Measurements from ENCODE around the gene SPHK2. TPM values are rescaled to one million over a fixed set of nuclear protein-coding genes. Genes with fewer than 3 reads are reported as not detected.

Gene SPHK2
- total RNA-seq, 2 experiments from 2014 or later: 14.1 to 15.3 TPM

GRCh38 chr19:48613024-48613851, 6.1 kb upstream of the SPHK2 start:
- no peak overlapping the region for H3K4me3 ChIP-seq (ENCODE audit: low read length)

GRCh38 chr19:48613852-48614435, 5.4 kb upstream of the SPHK2 start:
- Mint-ChIP-seq H3K27me3 (no peaks in the 10 kb centered on the region), H3K4me3 (peak overlapping the region; percentile 11), H3K36me3 (ENCODE audit: low read depth) (peaks cover 44% of the 10 kb centered on the region), H3K4me1 (ENCODE audit: low read depth) (peaks cover 30% of the 10 kb centered on the region), H3K27ac (peak overlapping the region; percentile 37), H3K9me3 (no peaks in the 10 kb centered on the region)
- Histone ChIP-seq H3K9me3 (ENCODE audit: control insufficient read depth in 1 of 2, insufficient read depth in 1 of 2, low read length in 2 of 2) (no peaks in the 10 kb centered on the region), H3K4me3 (ENCODE audit: low read length) (no peak overlapping the region), H3K27me3 (ENCODE audit: control insufficient read depth in 1 of 2, insufficient read depth in 2 of 2, low read length in 2 of 2) (no peaks in the 10 kb centered on the region), H3K36me3 (ENCODE audit: insufficient read depth, low read length) (peaks cover 34% of the 10 kb centered on the region), H3K4me1 (ENCODE audit: insufficient read depth, low read length) (peaks cover 35% of the 10 kb centered on the region), H3K27ac (ENCODE audit: low read depth in 1 of 2, low read length in 2 of 2) (no peak overlapping the region)
- peak in 1 of 14 experiments; percentile 30 for DNase-seq
- TF ChIP-seq, protein P1, sequence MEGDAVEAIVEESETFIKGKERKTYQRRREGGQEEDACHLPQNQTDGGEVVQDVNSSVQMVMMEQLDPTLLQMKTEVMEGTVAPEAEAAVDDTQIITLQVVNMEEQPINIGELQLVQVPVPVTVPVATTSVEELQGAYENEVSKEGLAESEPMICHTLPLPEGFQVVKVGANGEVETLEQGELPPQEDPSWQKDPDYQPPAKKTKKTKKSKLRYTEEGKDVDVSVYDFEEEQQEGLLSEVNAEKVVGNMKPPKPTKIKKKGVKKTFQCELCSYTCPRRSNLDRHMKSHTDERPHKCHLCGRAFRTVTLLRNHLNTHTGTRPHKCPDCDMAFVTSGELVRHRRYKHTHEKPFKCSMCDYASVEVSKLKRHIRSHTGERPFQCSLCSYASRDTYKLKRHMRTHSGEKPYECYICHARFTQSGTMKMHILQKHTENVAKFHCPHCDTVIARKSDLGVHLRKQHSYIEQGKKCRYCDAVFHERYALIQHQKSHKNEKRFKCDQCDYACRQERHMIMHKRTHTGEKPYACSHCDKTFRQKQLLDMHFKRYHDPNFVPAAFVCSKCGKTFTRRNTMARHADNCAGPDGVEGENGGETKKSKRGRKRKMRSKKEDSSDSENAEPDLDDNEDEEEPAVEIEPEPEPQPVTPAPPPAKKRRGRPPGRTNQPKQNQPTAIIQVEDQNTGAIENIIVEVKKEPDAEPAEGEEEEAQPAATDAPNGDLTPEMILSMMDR (IDR thresholded peaks at IDR 0.05): no peak
- POLR2A ChIA-PET: no interaction called here
- no peak for ATAC-seq (ENCODE audit: poor library complexity)
- intact Hi-C loops (cut with DNase I, micrococcal nuclease): no loop called here
- CTCF ChIA-PET: no interaction called here

More at GRCh38 chr19:48613024-48613851, 6.1 kb upstream of the SPHK2 start:
- Histone ChIP-seq H3K27me3 (ENCODE audit: control insufficient read depth in 1 of 2, insufficient read depth in 2 of 2, low read length in 2 of 2) (no peaks in the 10 kb centered on the region), H3K27ac (ENCODE audit: low read depth in 1 of 2, low read length in 2 of 2) (no peak overlapping the region), H3K4me1 (ENCODE audit: insufficient read depth, low read length) (peaks cover 34% of the 10 kb centered on the region), H3K9me3 (ENCODE audit: control insufficient read depth in 1 of 2, insufficient read depth in 1 of 2, low read length in 2 of 2) (no peaks in the 10 kb centered on the region), H3K36me3 (ENCODE audit: insufficient read depth, low read length) (peaks cover 34% of the 10 kb centered on the region)
- TF ChIP-seq, protein P1 (IDR thresholded peaks at IDR 0.05): no peak
- Mint-ChIP-seq H3K27ac (peak overlapping the region; percentile 37), H3K27me3 (no peaks in the 10 kb centered on the region), H3K36me3 (ENCODE audit: low read depth) (peaks cover 37% of the 10 kb centered on the region), H3K4me3 (no peak overlapping the region), H3K9me3 (no peaks in the 10 kb centered on the region), H3K4me1 (ENCODE audit: low read depth) (peaks cover 27% of the 10 kb centered on the region)
- intact Hi-C loops (cut with DNase I, micrococcal nuclease): no loop called here
- ATAC-seq (ENCODE audit: poor library complexity) (no peak), DNase-seq (peak in 1 of 14 experiments; percentile 40)
- POLR2A ChIA-PET: no interaction called here
- CTCF ChIA-PET: no interaction called here

GRCh38 chr19:48614436-48615230, 4.7 kb upstream of the SPHK2 start, which contains the start of gene FAM83E:
FAM83E (minus strand) TSS chr19:48615076; CDS start chr19:48613372, 1,704 bp downstream.
- intact Hi-C loops (cut with DNase I, micrococcal nuclease): loop anchor here in 1 of 2 experiments (5.0 kb wide), 1 partner anchor 282 kb away; no protein-coding TSS in a partner anchor
- no peaks in the 10 kb centered on the region for H3K27me3 ChIP-seq (ENCODE audit: control insufficient read depth in 1 of 2, insufficient read depth in 2 of 2, low read length in 2 of 2)

More at GRCh38 chr19:48614436-48615230, 4.7 kb upstream of the SPHK2 start, which contains the start of gene FAM83E:
- ATAC-seq (ENCODE audit: poor library complexity) (no peak), DNase-seq (peak in 1 of 14 experiments; percentile 36)
- peaks cover 38% of the 10 kb centered on the region for H3K4me1 ChIP-seq (ENCODE audit: insufficient read depth, low read length)
- Mint-ChIP-seq H3K9me3 (no peaks in the 10 kb centered on the region), H3K4me3 (peak within 1 kb of the TSS; percentile 98), H3K27me3 (no peaks in the 10 kb centered on the region), H3K36me3 (ENCODE audit: low read depth) (peaks cover 51% of the 10 kb centered on the region), H3K27ac (peak within 1 kb of the TSS; percentile 37), H3K4me1 (ENCODE audit: low read depth) (peaks cover 36% of the 10 kb centered on the region)
- no peak within 1 kb of the TSS for H3K4me3 ChIP-seq (ENCODE audit: low read length)
- peaks cover 34% of the 10 kb centered on the region for H3K36me3 ChIP-seq (ENCODE audit: insufficient read depth, low read length)
- CTCF ChIA-PET: no interaction called here
- TF ChIP-seq, protein P1 (IDR thresholded peaks at IDR 0.05): no peak
- POLR2A ChIA-PET: no interaction called here
- H3K27ac ChIP-seq (ENCODE audit: low read depth in 1 of 2, low read length in 2 of 2): no peak within 1 kb of the TSS
- no peaks in the 10 kb centered on the region for H3K9me3 ChIP-seq (ENCODE audit: control insufficient read depth in 1 of 2, insufficient read depth in 1 of 2, low read length in 2 of 2)

Data from CD4-positive, alpha-beta T cell (primary cell).